HG02973 (cell line): ENCODE data around the gene LYPLA2.

Experiments used
- ATAC-seq: cut with Tn5 transposase; IDR thresholded peaks from one replicate; pipeline ENCODE4 v1.9.1; 2021; ENCODE audit warnings: moderate library complexity; ENCODE audit not compliant: unreplicated experiment

Gene LYPLA2

GRCh38 chr1:23790696-23791515 is at the start of gene LYPLA2:
TSS of gene LYPLA2 (plus strand) at chr1:23791145. CDS start at chr1:23792683, 1,538 bp downstream.
- ATAC-seq, result peak; percentile 65

GRCh38 chr1:23741609-23742008 is 49.3 kb upstream of the LYPLA2 start:
- ATAC-seq, result no peak

- ATAC-seq, result peak; percentile 8
Measured at GRCh38 chr1:23742670-23743286, 48.2 kb upstream of the LYPLA2 start.

- peak; percentile 58 for ATAC-seq
Measured at GRCh38 chr1:23743287-23744152, 47.4 kb upstream of the LYPLA2 start, which contains the start of gene ELOA. TSS of gene ELOA (plus strand) at chr1:23743471. CDS start at chr1:23743504, 33 bp downstream.

- no peak for ATAC-seq
Measured at GRCh38 chr1:23745515-23745914, 45.4 kb upstream of the LYPLA2 start.

GRCh38 chr1:23748016-23748415 is 42.9 kb upstream of the LYPLA2 start:
- ATAC-seq, result no peak

- ATAC-seq, result no peak
Measured at GRCh38 chr1:23751050-23751814, 39.7 kb upstream of the LYPLA2 start.

GRCh38 chr1:23751815-23752200 is 39.1 kb upstream of the LYPLA2 start:
- ATAC-seq, result no peak

GRCh38 chr1:23752909-23753308 is 38.0 kb upstream of the LYPLA2 start:
- ATAC-seq, result no peak

GRCh38 chr1:23756676-23757075 is 34.3 kb upstream of the LYPLA2 start:
- ATAC-seq, result no peak

- no peak for ATAC-seq
Measured at GRCh38 chr1:23757812-23758211, 33.1 kb upstream of the LYPLA2 start.

GRCh38 chr1:23759277-23759676 is 31.7 kb upstream of the LYPLA2 start:
- no peak for ATAC-seq

GRCh38 chr1:23763041-23763577 is 27.8 kb upstream of the LYPLA2 start:
- ATAC-seq, result no peak

- no peak for ATAC-seq
Measured at GRCh38 chr1:23768733-23769132, 22.2 kb upstream of the LYPLA2 start.

GRCh38 chr1:23772049-23772853 is 18.7 kb upstream of the LYPLA2 start:
- no peak for ATAC-seq

- no peak for ATAC-seq
Measured at GRCh38 chr1:23772854-23773242, 18.1 kb upstream of the LYPLA2 start.

GRCh38 chr1:23774174-23774880 is 16.6 kb upstream of the LYPLA2 start:
- no peak for ATAC-seq

GRCh38 chr1:23776217-23776616 is 14.7 kb upstream of the LYPLA2 start:
- ATAC-seq, result no peak
